Activated CD8-positive, alpha-beta T cell treated with anti-CD3 and anti-CD28 coated beads for 36 hours (primary cell): Measurements from ENCODE around the gene BAZ2B. TPM values are rescaled to one million over a fixed set of nuclear protein-coding genes. Genes with fewer than 3 reads are reported as not detected.

Experiments used
- ATAC-seq: fragments of 200-7000 bp; cut with Tn5 transposase; one replicate; pipeline ENCODE4 v1.10.0; 2021; ENCODE audit warnings: mild to moderate bottlenecking, moderate library complexity
- CTCF ChIA-PET: fragments of 350-600 bp; sonication (Branson Sonifier 250); formaldehyde crosslinking; loops from one replicate; lab custom pipeline; 2021; ENCODE audit warnings: antibody characterized with exemption; lab: Charles Lee
- POLR2A ChIA-PET: fragments of 350-600 bp; sonication (Branson Sonifier 250); formaldehyde crosslinking; loops from one replicate; lab custom pipeline; 2021; ENCODE audit warnings: antibody characterized with exemption; lab: Charles Lee
- DNase-seq: peaks from one replicate; pipeline ENCODE4 v3.0.0-alpha.2; 2020
- H3K27ac Mint-ChIP-seq: one replicate; pipeline ENCODE4 v1.8.0; 2021; ENCODE audit warnings: mild to moderate bottlenecking, mixed read lengths
- H3K27me3 Mint-ChIP-seq: one replicate; pipeline ENCODE4 v1.8.0; 2021; ENCODE audit warnings: mixed read lengths
- H3K36me3 Mint-ChIP-seq: one replicate; pipeline ENCODE4 v1.8.0; 2021; ENCODE audit warnings: low read depth, mixed read lengths
- H3K4me1 Mint-ChIP-seq: one replicate; pipeline ENCODE4 v1.8.0; 2021; ENCODE audit warnings: low read depth, mixed read lengths
- H3K4me3 Mint-ChIP-seq: one replicate; pipeline ENCODE4 v1.8.0; 2021; ENCODE audit warnings: mild to moderate bottlenecking, moderate library complexity, mixed read lengths
- H3K9me3 Mint-ChIP-seq: one replicate; pipeline ENCODE4 v1.8.0; 2021; ENCODE audit warnings: mixed read lengths
- intact Hi-C: fragments of 100-400 bp; cut with micrococcal nuclease; formaldehyde crosslinking; loops from one replicate; pipeline ENCODE4 v1.10.0; 2022
- total RNA-seq, 2 experiments: library from RNA; stranded (reverse); gene quantifications; one replicate each; pipeline ENCODE4 v1.2.3, GENCODE V29; 2021
- TF ChIP-seq, protein P1 (sequence below): fragments of 200-600 bp; IDR thresholded peaks from one replicate; pipeline ENCODE4 v1.8.0; 2022; ENCODE audit warnings: antibody characterized with exemption, mild to moderate bottlenecking

The BAZ2B gene
- total RNA-seq, 2 experiments from 2014 or later, result 7.7 to 8.2 TPM

DNA sequence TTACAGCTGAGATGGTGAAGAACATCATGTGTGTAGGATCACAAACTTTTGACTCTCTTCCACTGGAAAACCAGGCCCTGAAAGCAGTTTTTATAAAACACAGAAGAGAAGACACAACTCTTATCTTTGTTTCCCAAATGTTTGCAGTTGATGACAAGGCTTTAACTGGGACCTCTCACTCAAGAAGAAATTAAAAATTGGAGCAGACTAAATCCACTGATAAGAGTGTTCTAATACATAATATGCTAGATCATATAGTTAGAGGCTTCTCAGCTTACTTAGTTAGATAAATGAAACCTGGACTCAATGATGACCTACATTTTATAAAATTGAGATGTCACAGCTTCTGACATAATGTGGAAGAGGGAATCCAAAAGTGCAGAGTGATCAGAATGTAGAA is 171.6 kb downstream of the BAZ2B start:
- no peak overlapping the region for H3K4me3 Mint-ChIP-seq
- ATAC-seq (no peak), DNase-seq (no peak)
- no peaks in the 10 kb centered on the region for H3K27me3 Mint-ChIP-seq
- intact Hi-C loops, result no loop called here
- POLR2A ChIA-PET, result no interaction called here
- no peak overlapping the region for H3K27ac Mint-ChIP-seq
- TF ChIP-seq, protein P1, sequence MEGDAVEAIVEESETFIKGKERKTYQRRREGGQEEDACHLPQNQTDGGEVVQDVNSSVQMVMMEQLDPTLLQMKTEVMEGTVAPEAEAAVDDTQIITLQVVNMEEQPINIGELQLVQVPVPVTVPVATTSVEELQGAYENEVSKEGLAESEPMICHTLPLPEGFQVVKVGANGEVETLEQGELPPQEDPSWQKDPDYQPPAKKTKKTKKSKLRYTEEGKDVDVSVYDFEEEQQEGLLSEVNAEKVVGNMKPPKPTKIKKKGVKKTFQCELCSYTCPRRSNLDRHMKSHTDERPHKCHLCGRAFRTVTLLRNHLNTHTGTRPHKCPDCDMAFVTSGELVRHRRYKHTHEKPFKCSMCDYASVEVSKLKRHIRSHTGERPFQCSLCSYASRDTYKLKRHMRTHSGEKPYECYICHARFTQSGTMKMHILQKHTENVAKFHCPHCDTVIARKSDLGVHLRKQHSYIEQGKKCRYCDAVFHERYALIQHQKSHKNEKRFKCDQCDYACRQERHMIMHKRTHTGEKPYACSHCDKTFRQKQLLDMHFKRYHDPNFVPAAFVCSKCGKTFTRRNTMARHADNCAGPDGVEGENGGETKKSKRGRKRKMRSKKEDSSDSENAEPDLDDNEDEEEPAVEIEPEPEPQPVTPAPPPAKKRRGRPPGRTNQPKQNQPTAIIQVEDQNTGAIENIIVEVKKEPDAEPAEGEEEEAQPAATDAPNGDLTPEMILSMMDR, result no peak
- CTCF ChIA-PET, result interaction anchor here (0.9 kb wide), 1 partner anchor 12 kb away, joined by 3 read pairs; no protein-coding TSS in a partner anchor
- no peaks in the 10 kb centered on the region for H3K9me3 Mint-ChIP-seq
- H3K36me3 Mint-ChIP-seq, result peaks cover 19% of the 10 kb centered on the region
- peaks cover 7% of the 10 kb centered on the region for H3K4me1 Mint-ChIP-seq

DNA sequence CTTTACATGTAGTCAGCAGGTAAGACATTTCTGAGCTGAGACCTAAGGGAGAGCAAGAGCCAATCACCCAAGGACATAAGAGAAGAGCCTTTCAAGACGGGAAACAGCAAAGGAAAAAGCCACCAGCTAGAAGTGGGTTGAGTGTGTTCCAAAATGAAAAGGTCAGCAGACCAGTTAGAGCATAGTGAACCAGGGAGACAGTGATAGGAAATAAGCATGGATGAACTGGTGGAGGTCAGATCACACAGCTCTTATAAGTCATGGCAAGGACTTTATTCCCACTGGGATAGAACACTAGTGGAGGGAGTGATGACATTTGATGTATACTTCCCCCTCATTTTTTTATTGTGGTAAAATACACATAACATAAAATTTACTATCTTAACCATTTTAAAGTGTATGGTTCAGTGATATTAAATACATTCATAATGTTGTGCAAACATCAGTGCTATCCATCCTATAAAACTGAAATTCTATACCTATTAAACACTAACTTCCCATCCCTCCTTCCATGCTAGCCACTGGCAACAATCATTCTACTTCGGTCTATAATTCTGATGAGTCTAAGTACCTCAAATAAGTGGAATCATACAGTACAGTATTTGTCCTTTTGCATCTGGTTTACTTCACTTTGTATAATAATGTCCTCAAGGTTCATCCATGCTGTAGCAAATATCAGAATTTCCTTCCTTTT is 174.0 kb downstream of the BAZ2B start:
- no peak for ATAC-seq
- CTCF ChIA-PET, result no interaction called here

DNA sequence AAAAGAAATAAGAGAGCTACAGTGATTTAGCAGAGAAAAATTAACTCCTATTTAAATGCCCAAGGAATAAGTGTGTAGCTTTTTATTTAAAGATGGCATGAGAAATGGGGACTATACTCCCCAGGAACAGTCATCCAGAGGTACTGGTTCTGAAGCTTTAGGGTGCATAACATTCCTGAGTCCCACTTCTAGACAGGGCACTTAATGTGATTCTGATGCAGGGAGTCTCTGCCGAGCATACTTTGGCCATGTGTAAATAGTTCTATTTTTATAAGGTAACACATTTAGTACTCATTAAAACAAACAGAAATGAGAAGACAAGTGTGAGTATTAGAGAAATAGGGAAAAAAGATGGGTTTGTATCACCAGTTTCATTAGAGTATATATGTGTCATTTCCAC is 175.2 kb downstream of the BAZ2B start:
- POLR2A ChIA-PET, result no interaction called here
- H3K27ac Mint-ChIP-seq, result no peak overlapping the region
- intact Hi-C loops, result no loop called here

More for the DNA sequence above, 174.0 kb downstream of the BAZ2B start:
- TF ChIP-seq, protein P1, result no peak
- Mint-ChIP-seq H3K9me3 (no peaks in the 10 kb centered on the region), H3K27ac (no peak overlapping the region), H3K4me1 (peaks cover 7% of the 10 kb centered on the region), H3K27me3 (no peaks in the 10 kb centered on the region), H3K36me3 (peaks cover 23% of the 10 kb centered on the region), H3K4me3 (no peak overlapping the region)
- intact Hi-C loops, result no loop called here
- no peak for DNase-seq
- POLR2A ChIA-PET, result no interaction called here

DNA sequence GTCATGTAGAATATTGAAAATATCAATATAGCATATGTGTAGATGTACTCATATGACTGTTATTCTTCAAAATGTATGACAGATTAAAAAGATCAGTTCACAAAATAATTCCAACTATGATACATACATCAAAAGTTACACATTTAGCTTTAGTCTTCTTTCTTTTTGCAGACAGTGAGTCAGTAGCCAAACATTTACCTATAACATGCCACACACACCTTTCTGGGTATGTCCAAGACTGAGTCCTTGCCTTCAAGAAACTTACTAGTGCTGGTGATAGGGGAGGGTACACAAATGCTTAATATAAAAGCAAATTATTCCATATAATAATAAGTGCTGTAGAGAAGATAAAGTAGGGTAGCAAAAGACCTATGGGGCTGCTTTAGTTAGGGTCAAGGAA is 176.9 kb downstream of the BAZ2B start:
- DNase-seq (no peak), ATAC-seq (no peak)
- H3K4me1 Mint-ChIP-seq, result no peaks in the 10 kb centered on the region
- no peaks in the 10 kb centered on the region for H3K9me3 Mint-ChIP-seq
- H3K36me3 Mint-ChIP-seq, result peaks cover 10% of the 10 kb centered on the region
- POLR2A ChIA-PET, result no interaction called here
- H3K27ac Mint-ChIP-seq, result no peak overlapping the region
- H3K4me3 Mint-ChIP-seq, result no peak overlapping the region
- TF ChIP-seq, protein P1, result no peak
- intact Hi-C loops, result no loop called here
- no peaks in the 10 kb centered on the region for H3K27me3 Mint-ChIP-seq
- CTCF ChIA-PET, result no interaction called here

More for the DNA sequence above, 175.2 kb downstream of the BAZ2B start:
- no peaks in the 10 kb centered on the region for H3K9me3 Mint-ChIP-seq
- peaks cover 7% of the 10 kb centered on the region for H3K4me1 Mint-ChIP-seq
- no peak overlapping the region for H3K4me3 Mint-ChIP-seq
- H3K36me3 Mint-ChIP-seq, result peaks cover 17% of the 10 kb centered on the region
- ATAC-seq (no peak), DNase-seq (no peak)
- H3K27me3 Mint-ChIP-seq, result no peaks in the 10 kb centered on the region
- TF ChIP-seq, protein P1, result no peak
- CTCF ChIA-PET, result interaction anchor here (0.7 kb wide), 1 partner anchor 15 kb away, joined by 3 read pairs; no protein-coding TSS in a partner anchor

DNA sequence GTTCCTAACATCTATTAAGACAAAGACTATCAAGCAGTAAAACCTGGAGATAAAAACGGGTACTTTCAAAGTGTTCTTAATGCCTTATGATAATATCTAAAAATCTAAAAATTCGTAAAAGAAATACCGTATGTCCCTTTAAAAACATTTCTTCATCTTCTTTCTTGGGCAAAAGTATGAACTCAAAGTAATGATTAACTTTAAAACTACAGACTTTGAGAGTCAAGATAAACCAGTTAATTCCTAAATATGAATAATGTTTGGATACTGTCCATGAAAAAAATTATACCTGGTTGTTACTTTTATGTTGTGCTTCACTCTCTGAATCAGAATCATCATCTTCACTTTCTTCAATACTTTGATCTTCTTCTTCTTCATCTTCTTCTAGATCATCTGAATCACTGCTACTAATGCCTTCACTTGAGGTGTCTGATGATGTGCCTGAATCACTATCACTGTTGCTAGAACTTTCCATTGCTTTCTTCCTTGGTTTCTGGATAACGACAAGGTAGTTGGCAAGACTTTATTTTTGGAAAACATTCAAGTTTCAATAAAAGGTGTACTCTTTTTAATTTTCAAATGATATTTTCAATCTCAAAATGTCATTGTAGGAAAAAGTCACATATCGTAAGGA is 177.5 kb downstream of the BAZ2B start:
- POLR2A ChIA-PET, result no interaction called here
- Mint-ChIP-seq H3K27me3 (no peaks in the 10 kb centered on the region), H3K4me1 (no peaks in the 10 kb centered on the region), H3K4me3 (no peak overlapping the region), H3K36me3 (peaks cover 10% of the 10 kb centered on the region), H3K9me3 (no peaks in the 10 kb centered on the region), H3K27ac (no peak overlapping the region)
- DNase-seq (no peak), ATAC-seq (no peak)
- CTCF ChIA-PET, result no interaction called here
- intact Hi-C loops, result no loop called here
- TF ChIP-seq, protein P1, result no peak
